Transverse colon (tissue), 4 donors: Measurements from ENCODE around the gene MYL4. TPM values are rescaled to one million over a fixed set of nuclear protein-coding genes. Genes with fewer than 3 reads are reported as not detected.
"Not testable (repeated sequence)": the region's sequence is repeated elsewhere in the genome, so short reads cannot be mapped to it uniquely, and the experiment has no call there.

Experiments used
- DNase-seq: peaks from one replicate; pipeline ENCODE4 v3.0.0-alpha.2; 2019
- H3K27ac ChIP-seq, 4 donors: fragments of 200-600 bp; sonication (generic); 2 replicates each; pipeline ENCODE4 v1.5.1; 2016 to 2018; ENCODE audit warnings: inconsistent platforms in 4 of 4
- H3K27me3 ChIP-seq: fragments of 200-600 bp; sonication (generic); 2 replicates; pipeline ENCODE4 v1.5.1; 2017; ENCODE audit warnings: inconsistent platforms
- H3K36me3 ChIP-seq, 4 donors: fragments of 200-600 bp; sonication (generic); 2 replicates each; pipeline ENCODE4 v1.5.1; 2017 to 2019; ENCODE audit warnings: inconsistent platforms in 4 of 4
- H3K4me1 ChIP-seq, 4 donors: fragments of 200-600 bp; sonication (generic); 2 replicates each; pipeline ENCODE4 v1.5.1; 2017 to 2020; ENCODE audit warnings: inconsistent platforms in 4 of 4
- H3K4me3 ChIP-seq, 4 donors: fragments of 200-600 bp; sonication (generic); 1 replicate in 1 of 4; 2 replicates in 3 of 4; pipeline versions ENCODE4 v1.5.1 to v1.6.1; 2017 to 2019; ENCODE audit warnings: inconsistent platforms in 4 of 4
- H3K9me3 ChIP-seq, 2 donors: fragments of 200-600 bp; sonication (generic); 2 replicates each; pipeline ENCODE4 v1.5.1; 2017 to 2019; ENCODE audit warnings: inconsistent platforms in 2 of 2
- EP300 ChIP-seq: sonication (generic); formaldehyde crosslinking; IDR thresholded peaks from one replicate; pipeline ENCODE4 v1.6.1; 2017; ENCODE audit warnings: antibody characterized with exemption, low read depth
- POLR2A ChIP-seq: fragments of 450-650 bp; IDR thresholded peaks from one replicate; pipeline ENCODE4 v1.6.1; 2016; ENCODE audit warnings: antibody characterized with exemption, mild to moderate bottlenecking, moderate library complexity
- POLR2AphosphoS5 ChIP-seq, 3 donors: sonication (generic); formaldehyde crosslinking; IDR thresholded peaks; one replicate each; pipeline ENCODE4 v1.6.1; 2016; ENCODE audit warnings: antibody characterized with exemption in 3 of 3
- WGBS, 2 donors: methylation state at CpG; one replicate each; pipeline ENCODE4 v1.1.5; 2018; ENCODE audit warnings: low coverage in 1 of 2; 5-methylcytosine and 5-hydroxymethylcytosine counted together
- in situ Hi-C, 4 donors: fragments of 200-750 bp; cut with MboI; loops; one replicate each; pipeline versions ENCODE4 v1.15.0 to v1.15.1; 2017; ENCODE audit warnings: low sequenced_read_pairs in 3 of 4, low pct_ligation_motif_present in 1 of 4, low pct_unique_long_range_greater_than_20kb in 1 of 4
- intact Hi-C: fragments of 100-400 bp; cut with DNase I; formaldehyde crosslinking; loops from one replicate; pipeline ENCODE4 v1.15.1; 2023; ENCODE audit warnings: low total_unique reads
- total RNA-seq, 4 donors: library from RNA; depleted of rRNA; stranded (reverse); fragments of >200 nt; gene quantifications; one replicate each; pipeline ENCODE4 v1.1.0, GENCODE V29; 2016
- TF ChIP-seq, protein P1 (sequence below), 5 experiments: fragments of 200-600 bp in 3 of 5; fragments of 450-650 bp in 2 of 5; sonication (generic) in 3 of 5; IDR thresholded peaks; 1 replicate in 2 of 5; 2 replicates in 3 of 5; pipeline ENCODE4 v1.5.1; 2016 to 2017; ENCODE audit warnings: antibody characterized with exemption in 5 of 5, inconsistent platforms in 3 of 5, mild to moderate bottlenecking in 2 of 5, moderate library complexity in 1 of 5

Gene MYL4
- total RNA-seq, 4 donors from 2014 or later, result not detected

DNA sequence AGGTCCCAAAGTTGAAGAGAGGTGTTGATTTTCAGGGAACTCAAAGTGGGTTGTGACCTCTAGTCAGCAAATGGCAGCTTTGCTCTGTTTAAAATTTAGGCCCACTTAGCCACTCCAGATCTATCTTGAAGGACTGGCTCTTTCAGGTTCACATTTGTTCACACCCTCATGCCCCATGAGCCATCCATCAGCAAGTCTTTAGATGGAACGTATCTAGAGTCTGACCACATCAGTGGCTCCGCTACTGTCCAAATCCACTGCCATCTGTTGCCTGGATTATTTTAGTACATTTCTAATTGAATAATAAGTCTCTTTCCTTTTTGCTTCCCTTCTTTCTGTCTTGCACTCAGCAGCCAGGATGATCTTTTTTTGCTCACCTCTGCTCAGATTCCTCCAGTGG is 55.0 kb downstream of the MYL4 start:
- intact Hi-C loops, result no loop called here
- Histone ChIP-seq H3K27me3 (no peaks in the 10 kb centered on the region), H3K4me3 (no peak overlapping the region), H3K4me1 (peaks cover 14 to 48% (median 22%) of the 10 kb centered on the region in 4 donors), H3K9me3 (no peaks in the 10 kb centered on the region), H3K27ac (no peak overlapping the region), H3K36me3 (no peaks in the 10 kb centered on the region)
- in situ Hi-C loops, result no loop called here
- TF ChIP-seq, protein P1, sequence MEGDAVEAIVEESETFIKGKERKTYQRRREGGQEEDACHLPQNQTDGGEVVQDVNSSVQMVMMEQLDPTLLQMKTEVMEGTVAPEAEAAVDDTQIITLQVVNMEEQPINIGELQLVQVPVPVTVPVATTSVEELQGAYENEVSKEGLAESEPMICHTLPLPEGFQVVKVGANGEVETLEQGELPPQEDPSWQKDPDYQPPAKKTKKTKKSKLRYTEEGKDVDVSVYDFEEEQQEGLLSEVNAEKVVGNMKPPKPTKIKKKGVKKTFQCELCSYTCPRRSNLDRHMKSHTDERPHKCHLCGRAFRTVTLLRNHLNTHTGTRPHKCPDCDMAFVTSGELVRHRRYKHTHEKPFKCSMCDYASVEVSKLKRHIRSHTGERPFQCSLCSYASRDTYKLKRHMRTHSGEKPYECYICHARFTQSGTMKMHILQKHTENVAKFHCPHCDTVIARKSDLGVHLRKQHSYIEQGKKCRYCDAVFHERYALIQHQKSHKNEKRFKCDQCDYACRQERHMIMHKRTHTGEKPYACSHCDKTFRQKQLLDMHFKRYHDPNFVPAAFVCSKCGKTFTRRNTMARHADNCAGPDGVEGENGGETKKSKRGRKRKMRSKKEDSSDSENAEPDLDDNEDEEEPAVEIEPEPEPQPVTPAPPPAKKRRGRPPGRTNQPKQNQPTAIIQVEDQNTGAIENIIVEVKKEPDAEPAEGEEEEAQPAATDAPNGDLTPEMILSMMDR (IDR thresholded peaks at IDR 0.05), result no peak
- TF ChIP-seq EP300 (no peak), POLR2A (no peak), POLR2AphosphoS5 (IDR thresholded peaks at IDR 0.05) (no peak)
- 93 to 98% methylated on average over 2 of the region's 2 CpGs for WGBS, 2 donors
- DNase-seq, result no peak

DNA sequence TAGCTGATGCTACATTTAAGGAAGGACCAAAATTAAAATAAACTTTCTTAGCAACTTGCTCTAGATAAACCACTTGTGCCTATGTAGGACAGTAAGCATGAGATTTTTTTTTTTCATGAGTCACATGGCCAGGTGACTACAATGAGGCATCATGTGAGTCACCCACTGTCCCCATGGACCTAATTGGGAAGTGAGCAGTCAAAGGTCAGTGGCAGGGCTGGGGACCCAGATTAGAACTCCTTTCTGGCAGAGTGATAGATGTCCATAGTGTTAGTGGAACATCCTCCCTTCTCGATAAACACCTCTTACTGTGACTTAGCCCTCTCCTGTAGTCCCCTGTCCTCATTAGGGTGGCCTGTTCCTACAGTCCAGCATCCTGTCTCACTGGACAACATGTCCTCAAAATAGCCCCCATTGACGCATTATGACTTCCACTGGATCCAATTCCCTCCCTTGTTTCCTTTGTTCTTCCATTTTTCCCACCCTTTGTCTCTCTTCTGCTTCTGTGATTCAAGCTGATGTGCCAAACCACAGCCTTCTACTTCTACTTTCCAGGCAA is 56.9 kb downstream of the MYL4 start:
- Histone ChIP-seq H3K9me3 (no peaks in the 10 kb centered on the region), H3K4me3 (no peak overlapping the region), H3K4me1 (peaks cover 14 to 54% (median 22%) of the 10 kb centered on the region in 4 donors), H3K36me3 (no peaks in the 10 kb centered on the region), H3K27ac (peak overlapping the region; percentile 12 to 70 (median 50)), H3K27me3 (no peaks in the 10 kb centered on the region)
- TF ChIP-seq POLR2AphosphoS5 (IDR thresholded peaks at IDR 0.05) (peak in 1 of 3 donors; percentile 19), EP300 (no peak)
- peak; percentile 32 for DNase-seq
- in situ Hi-C loops, result no loop called here
- 92 to 95% methylated on average over 2 of the region's 2 CpGs for WGBS, 2 donors
- intact Hi-C loops, result no loop called here

DNA sequence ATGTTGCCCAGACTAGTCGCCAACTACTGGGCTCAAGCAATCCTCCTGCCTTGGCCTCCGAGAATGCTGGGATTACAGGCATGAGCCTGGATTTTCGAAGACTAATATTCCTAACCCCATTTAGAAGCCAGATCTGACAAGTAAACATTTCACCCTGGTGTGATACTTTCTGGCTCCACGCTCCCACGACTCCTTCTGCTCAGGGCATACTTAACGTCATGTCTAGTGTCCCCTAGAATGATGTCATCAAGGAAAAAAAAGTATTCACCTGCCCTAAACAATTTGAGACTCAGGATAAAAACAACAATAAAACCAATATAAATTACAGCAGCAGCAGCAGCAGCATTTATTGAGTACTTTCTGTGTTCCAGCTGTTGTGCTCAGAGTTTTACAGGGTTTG is 57.6 kb downstream of the MYL4 start:
- in situ Hi-C loops (no loop called here), intact Hi-C loops (no loop called here)
- Histone ChIP-seq H3K36me3 (no peaks in the 10 kb centered on the region), H3K27ac (peak overlapping the region; percentile 47 to 70 (median 61)), H3K9me3 (no peaks in the 10 kb centered on the region), H3K4me3 (no peak overlapping the region), H3K4me1 (peaks cover 14 to 54% (median 22%) of the 10 kb centered on the region in 4 donors), H3K27me3 (no peaks in the 10 kb centered on the region)
- no peak for DNase-seq
- WGBS, 2 donors, result 83 to 100% methylated on average over 1 to 6 of the region's 6 CpGs
- TF ChIP-seq EP300, result no peak
- TF ChIP-seq POLR2AphosphoS5 (IDR thresholded peaks at IDR 0.05), result no peak
- TF ChIP-seq POLR2A, result no peak
- TF ChIP-seq, protein P1 (IDR thresholded peaks at IDR 0.05), result no peak

DNA sequence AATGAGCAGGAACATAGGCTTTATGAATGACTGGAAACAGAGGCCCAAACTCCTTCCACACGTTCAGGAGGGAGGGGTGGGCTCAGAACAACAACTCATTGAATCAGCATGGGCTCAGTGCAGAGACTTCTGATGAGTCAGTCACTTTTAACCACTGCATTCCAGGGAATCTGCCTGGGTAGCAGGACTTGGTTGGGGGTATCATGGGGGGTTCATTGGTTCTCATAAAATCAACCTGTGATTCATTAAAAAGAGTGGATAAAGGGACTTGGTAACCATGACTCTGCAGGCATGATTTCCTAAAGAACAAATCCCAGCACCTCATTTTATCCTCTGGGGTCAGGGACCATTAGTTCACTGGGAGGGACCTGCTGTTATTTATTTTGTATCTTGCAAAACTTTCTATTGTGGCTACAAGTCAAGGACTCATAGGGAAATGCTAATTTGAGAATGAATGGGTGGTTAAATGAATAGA is 58.2 kb downstream of the MYL4 start:
- in situ Hi-C loops (no loop called here), intact Hi-C loops (no loop called here)
- Histone ChIP-seq H3K27ac (peak overlapping the region; percentile 47 to 70 (median 61)), H3K9me3 (no peaks in the 10 kb centered on the region), H3K4me1 (peaks cover 14 to 53% (median 22%) of the 10 kb centered on the region in 4 donors), H3K4me3 (no peak overlapping the region), H3K36me3 (no peaks in the 10 kb centered on the region), H3K27me3 (no peaks in the 10 kb centered on the region)
- TF ChIP-seq, protein P1 (IDR thresholded peaks at IDR 0.05), result no peak
- TF ChIP-seq POLR2A (no peak), POLR2AphosphoS5 (IDR thresholded peaks at IDR 0.05) (no peak), EP300 (no peak)
- DNase-seq, result no peak
- WGBS, 2 donors, result 35% methylated on average over 1 of the region's 1 CpG; no CpG with 5 or more reads in 1 of the 2 donors

DNA sequence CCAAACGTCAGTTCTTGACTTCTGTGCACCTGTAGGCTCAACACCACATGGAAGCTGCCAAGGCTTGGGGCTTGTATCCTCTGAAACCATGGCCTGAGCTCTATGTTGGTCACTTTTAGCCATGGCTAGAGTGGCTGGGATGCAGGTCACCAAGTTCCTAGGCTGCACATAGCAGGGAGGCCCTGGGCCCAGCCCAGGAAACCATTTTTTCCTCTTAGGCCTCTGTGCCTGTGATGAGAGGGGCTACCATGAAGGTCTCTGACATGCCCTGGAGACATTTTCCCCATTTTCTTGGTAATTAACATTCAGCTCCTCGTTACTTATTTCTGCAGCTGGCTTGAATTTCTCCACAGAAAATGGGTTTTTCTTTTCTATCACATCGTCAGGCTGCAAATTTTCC is 59.8 kb downstream of the MYL4 start:
- DNase-seq, in situ Hi-C loops, H3K4me3 ChIP-seq, H3K27me3 ChIP-seq, H3K9me3 ChIP-seq, H3K36me3 ChIP-seq, intact Hi-C loops: not testable (repeated sequence)
- Histone ChIP-seq H3K4me1 (peaks cover 14 to 46% (median 22%) of the 10 kb centered on the region in 4 donors), H3K27ac (peak overlapping the region in 2 of 4 donors; percentile 1 to 61)
- WGBS, 2 donors, result 84 to 100% methylated on average over 2 to 3 of the region's 3 CpGs

DNA sequence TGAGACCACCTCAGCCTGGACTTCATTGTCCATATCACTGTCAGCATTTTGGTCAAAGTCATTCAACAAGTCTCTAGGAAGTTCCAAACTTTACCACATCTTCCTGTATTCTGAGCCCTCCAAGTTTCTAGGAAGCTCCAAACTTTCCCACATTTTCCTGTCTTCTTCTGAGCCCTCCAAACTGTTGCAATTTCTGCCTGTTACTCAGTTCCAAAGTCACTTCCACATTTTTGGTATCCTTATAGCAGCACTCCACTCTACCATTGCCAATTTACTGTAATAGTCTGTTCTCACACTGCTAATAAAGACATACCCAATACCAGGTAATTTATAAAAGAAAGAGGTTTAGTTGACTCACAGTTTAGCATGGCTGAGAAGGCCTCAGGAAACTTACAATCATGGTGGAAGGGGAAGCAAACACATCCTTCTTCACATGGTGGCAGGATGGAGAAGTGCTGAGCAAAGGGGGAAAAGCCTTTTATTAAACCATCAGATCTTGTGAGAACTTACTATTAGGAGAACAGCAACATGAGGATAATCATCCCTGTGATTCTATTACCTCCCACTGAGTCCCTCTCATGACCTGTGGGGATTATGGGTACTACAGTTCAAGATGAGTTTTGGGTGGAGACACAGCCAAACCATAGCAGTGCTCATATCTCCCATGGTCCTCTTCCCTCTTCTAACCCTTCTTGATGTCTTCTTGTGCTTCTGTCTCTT is 60.6 kb downstream of the MYL4 start:
- intact Hi-C loops, in situ Hi-C loops: not testable (repeated sequence)

More for the DNA sequence above, 60.6 kb downstream of the MYL4 start:
- H3K4me3 ChIP-seq, H3K27me3 ChIP-seq, H3K9me3 ChIP-seq, DNase-seq, H3K36me3 ChIP-seq: not testable (repeated sequence)
- H3K27ac ChIP-seq, result peak overlapping the region in 2 of 4 donors; percentile 18 to 19
- H3K4me1 ChIP-seq, result peaks cover 15 to 49% (median 24%) of the 10 kb centered on the region in 4 donors
